Measurements from ENCODE around the gene C1orf74.

- TF ChIP-seq CTCF (IDR thresholded peaks at IDR 0.05) (no peak), MAFK (IDR thresholded peaks at IDR 0.05; ENCODE audit: partially characterized antibody) (no peak), ESRRA (IDR thresholded peaks at IDR 0.05; ENCODE audit: borderline replicate concordance, low read length) (no peak), JUNB (IDR thresholded peaks at IDR 0.05) (no peak), NR3C1 (IDR thresholded peaks at IDR 0.05) (no peak), MAX (IDR thresholded peaks at IDR 0.05) (no peak), POLR2A (IDR thresholded peaks at IDR 0.05; ENCODE audit: low read length) (no peak), HMGXB4 (CRISPR knock-in tag; IDR thresholded peaks at IDR 0.05; ENCODE audit: borderline replicate concordance) (no peak), ELK1 (IDR thresholded peaks at IDR 0.05; ENCODE audit: low read depth, low read length) (no peak)
These were observed 38.3 kb upstream of the C1orf74 start for GRCh38 chr1:209822706-209823105.
